HAP-1 (cell line): Measurements from ENCODE around the gene ANK2.
"Not testable (repeated sequence)": the region's sequence is repeated elsewhere in the genome, so short reads cannot be mapped to it uniquely, and the experiment has no call there.

Experiments
- DNase-seq, 2 experiments: peaks; one replicate each; pipeline ENCODE4 v3.0.0-alpha.2; 2016 to 2020; ENCODE audit warnings: low spot score in 2 of 2
- H3K27me3 ChIP-seq: fragments of 250-450 bp; sonication (Bioruptor Pico); 2 replicates; pipeline ENCODE4 v1.5.1; 2020; ENCODE audit warnings: low read depth, mild to moderate bottlenecking, moderate library complexity
- H3K36me3 ChIP-seq: fragments of 250-450 bp; sonication (Bioruptor Pico); replicated peaks from 2 replicates; pipeline ENCODE4 v1.5.1; 2020; ENCODE audit warnings: mild to moderate bottlenecking
- H3K4me1 ChIP-seq: fragments of 250-450 bp; sonication (Bioruptor Pico); 2 replicates; pipeline ENCODE4 v1.5.1; 2020; ENCODE audit warnings: mild to moderate bottlenecking
- H3K4me3 ChIP-seq: fragments of 250-450 bp; sonication (Bioruptor Pico); 2 replicates; pipeline ENCODE4 v1.5.1; 2020; ENCODE audit warnings: mild to moderate bottlenecking, moderate library complexity
- H3K9me3 ChIP-seq: fragments of 250-450 bp; sonication (Bioruptor Pico); 2 replicates; pipeline ENCODE4 v1.5.1; 2020; ENCODE audit warnings: mild to moderate bottlenecking, moderate library complexity
- in situ Hi-C: fragments of 300-500 bp; cut with MboI; formaldehyde crosslinking; loops from 3 replicates; pipeline ENCODE4 v1.14.3; 2020; ENCODE audit warnings: low sequenced_read_pairs, inconsistent platforms, mixed read lengths

The ANK2 gene

DNA sequence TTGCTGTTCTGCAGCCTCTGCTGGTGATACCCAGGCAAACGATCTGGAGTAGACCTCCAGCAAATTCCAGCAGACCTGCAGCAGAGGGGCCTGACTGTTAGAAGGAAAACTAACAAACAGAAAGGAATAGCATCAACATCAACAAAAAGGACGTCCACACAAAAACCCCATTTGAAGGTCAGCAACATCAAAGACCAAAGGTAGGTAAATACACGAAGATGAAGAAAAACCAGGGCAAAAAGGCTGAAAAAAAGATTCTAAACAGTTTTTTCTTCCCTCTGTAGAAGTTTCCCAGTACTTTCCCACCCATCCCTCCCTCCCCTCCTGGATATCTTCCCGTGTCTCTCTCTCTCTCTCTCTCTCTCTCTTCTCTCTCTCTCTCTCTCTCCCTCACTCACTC lies 136.8 kb downstream of the ANK2 start:
- H3K36me3 ChIP-seq, DNase-seq, H3K9me3 ChIP-seq, H3K4me1 ChIP-seq, H3K4me3 ChIP-seq, H3K27me3 ChIP-seq, in situ Hi-C loops: not testable (repeated sequence)

DNA sequence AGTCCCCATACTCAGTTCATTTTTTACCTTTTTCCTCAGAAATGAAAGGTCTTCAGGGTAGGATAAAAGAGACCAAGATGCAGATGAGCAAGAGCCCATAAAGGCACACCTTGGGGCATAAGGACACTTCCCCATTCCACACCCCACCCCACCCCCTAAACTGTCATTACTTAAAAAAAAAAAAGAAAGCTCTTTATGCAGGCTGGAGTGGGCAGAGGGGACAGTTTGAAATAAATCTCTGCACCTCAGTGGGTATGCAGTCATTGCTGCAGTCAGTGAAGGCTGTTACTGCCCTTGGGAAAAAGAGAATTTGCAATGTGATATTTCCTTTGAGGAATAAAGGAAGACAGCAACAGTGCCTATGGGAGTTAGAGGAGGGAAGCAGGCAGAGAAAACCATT lies 137.5 kb downstream of the ANK2 start:
- in situ Hi-C loops = no loop called here
- no peaks in the 10 kb centered on the region for H3K27me3 ChIP-seq
- peaks cover 6% of the 10 kb centered on the region for H3K4me1 ChIP-seq
- H3K36me3 ChIP-seq = no peaks in the 10 kb centered on the region
- no peak overlapping the region for H3K4me3 ChIP-seq
- no peak for DNase-seq
- H3K9me3 ChIP-seq = no peaks in the 10 kb centered on the region

DNA sequence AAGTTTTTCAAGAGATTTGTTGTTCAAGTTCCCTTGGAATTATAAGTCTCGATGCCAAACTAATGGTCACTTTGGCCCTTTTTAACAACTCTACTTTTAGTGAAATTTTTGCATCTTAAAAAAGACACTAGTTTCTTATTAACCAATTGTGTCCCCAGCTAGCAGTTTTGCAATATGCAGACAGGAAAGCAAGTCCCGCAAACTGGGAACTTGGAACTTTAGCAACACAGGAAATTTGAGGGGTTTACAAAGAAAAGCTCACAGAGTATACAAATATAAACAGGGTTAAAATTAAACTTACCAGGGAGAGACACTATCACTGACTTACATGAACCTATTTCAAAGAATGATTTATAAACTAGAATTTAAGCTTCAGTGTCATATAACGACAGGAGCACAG lies 137.9 kb downstream of the ANK2 start:
- in situ Hi-C loops = no loop called here
- Histone ChIP-seq H3K36me3 (no peaks in the 10 kb centered on the region), H3K27me3 (no peaks in the 10 kb centered on the region), H3K4me3 (no peak overlapping the region), H3K4me1 (peaks cover 6% of the 10 kb centered on the region), H3K9me3 (no peaks in the 10 kb centered on the region)
- no peak for DNase-seq

GRCh38 chr4:113189546-113189945 lies 140.1 kb downstream of the ANK2 start:
- in situ Hi-C loops = no loop called here
- no peak overlapping the region for H3K4me3 ChIP-seq
- H3K27me3 ChIP-seq = no peaks in the 10 kb centered on the region
- H3K4me1 ChIP-seq = peaks cover 6% of the 10 kb centered on the region
- no peaks in the 10 kb centered on the region for H3K9me3 ChIP-seq
- no peaks in the 10 kb centered on the region for H3K36me3 ChIP-seq
- no peak for DNase-seq

DNA sequence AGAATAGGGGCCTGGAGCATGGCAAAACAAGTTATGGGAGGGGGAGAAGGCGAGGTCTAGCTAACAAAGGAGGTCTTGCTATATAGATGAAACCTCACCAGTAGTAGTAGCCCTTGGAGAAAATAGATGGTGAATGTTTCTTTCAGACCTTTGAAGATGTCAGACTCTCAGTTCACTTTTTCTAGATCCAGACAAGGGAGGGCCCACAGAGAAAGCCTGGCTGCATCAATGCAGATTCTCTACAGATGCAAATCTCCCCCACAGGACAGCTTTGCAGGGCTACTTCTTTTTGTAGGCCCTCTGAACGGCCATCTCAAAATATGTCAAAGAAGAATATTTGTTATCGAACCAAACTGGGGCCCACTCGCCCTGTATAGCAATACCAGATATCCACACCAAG lies 159.7 kb downstream of the ANK2 start:
- Histone ChIP-seq H3K27me3 (no peaks in the 10 kb centered on the region), H3K9me3 (no peaks in the 10 kb centered on the region), H3K4me1 (no peaks in the 10 kb centered on the region), H3K36me3 (no peaks in the 10 kb centered on the region), H3K4me3 (no peak overlapping the region)
- in situ Hi-C loops = no loop called here
- DNase-seq = no peak

- Histone ChIP-seq H3K36me3 (no peaks in the 10 kb centered on the region), H3K9me3 (no peaks in the 10 kb centered on the region), H3K4me1 (no peaks in the 10 kb centered on the region), H3K4me3 (no peak overlapping the region), H3K27me3 (no peaks in the 10 kb centered on the region)
- DNase-seq = no peak
- in situ Hi-C loops = no loop called here
Observed at GRCh38 chr4:113209652-113210320, 160.3 kb downstream of the ANK2 start.

DNA sequence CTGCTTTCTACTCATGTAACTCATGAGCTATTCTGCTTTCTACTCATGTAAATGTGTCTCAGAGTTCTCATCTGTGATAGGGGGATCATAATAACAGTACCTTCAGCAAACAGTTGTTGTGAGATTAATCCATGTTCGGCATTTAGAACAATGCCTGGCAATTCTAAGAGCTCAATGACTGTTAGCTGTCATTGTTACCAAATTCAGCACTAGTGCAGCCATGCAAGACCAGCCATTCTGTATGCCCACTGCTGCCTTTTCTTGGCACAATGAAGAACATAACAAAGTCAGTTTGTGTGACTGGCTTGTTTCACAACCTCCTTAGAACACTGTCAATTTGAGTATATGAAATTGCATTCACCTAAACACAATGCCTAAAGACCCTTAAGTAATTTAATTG lies 163.2 kb downstream of the ANK2 start:
- peak; percentile 13 to 24 for DNase-seq
- no peaks in the 10 kb centered on the region for H3K36me3 ChIP-seq
- no peak overlapping the region for H3K4me3 ChIP-seq
- in situ Hi-C loops = no loop called here
- no peaks in the 10 kb centered on the region for H3K27me3 ChIP-seq
- H3K9me3 ChIP-seq = no peaks in the 10 kb centered on the region
- no peaks in the 10 kb centered on the region for H3K4me1 ChIP-seq

DNA sequence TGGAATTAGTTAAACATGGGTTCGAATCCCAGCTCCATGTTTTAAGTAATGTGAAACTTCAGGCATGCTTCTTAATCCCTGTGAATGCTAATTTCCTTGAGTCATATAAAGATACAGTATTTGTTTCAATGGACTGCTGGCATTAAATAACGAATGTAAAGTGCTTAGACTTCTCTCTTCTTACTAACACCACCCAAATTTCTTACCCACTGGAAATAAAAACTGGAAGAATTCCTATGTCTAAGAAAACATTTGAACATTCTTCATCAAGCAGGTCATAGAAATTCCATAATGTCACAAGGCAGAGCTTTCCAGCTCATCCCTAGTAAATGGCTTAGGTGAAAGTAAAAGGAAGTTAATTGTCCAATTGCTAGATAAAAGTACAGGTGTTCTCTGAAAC lies 172.5 kb downstream of the ANK2 start:
- Histone ChIP-seq H3K4me3 (no peak overlapping the region), H3K27me3 (no peaks in the 10 kb centered on the region)
- in situ Hi-C loops = no loop called here

DNA sequence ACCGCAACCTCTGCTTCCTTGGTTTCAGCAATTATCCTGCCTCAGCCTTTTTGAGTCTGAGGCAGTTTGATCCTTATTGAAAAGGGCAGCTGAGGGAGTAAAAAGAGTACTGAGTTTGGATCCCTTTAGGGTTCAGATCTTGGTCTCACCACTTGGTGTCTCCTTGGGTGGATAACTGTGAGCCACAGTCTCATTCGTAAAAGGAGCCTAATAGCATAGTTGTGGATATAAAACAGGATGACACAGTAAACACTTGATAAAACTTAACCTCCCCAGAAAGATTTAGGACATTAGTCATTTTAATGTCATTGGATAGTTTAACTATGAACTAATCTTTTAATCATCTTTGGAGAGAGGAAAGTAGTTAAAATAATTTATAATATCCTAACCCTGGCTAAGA lies 173.0 kb downstream of the ANK2 start:
- H3K9me3 ChIP-seq = no peaks in the 10 kb centered on the region
- no peaks in the 10 kb centered on the region for H3K36me3 ChIP-seq
- no peak overlapping the region for H3K4me3 ChIP-seq
- no peaks in the 10 kb centered on the region for H3K27me3 ChIP-seq
- in situ Hi-C loops = no loop called here
- DNase-seq = no peak
- H3K4me1 ChIP-seq = no peaks in the 10 kb centered on the region

More for the DNA sequence above, 172.5 kb downstream of the ANK2 start:
- no peaks in the 10 kb centered on the region for H3K4me1 ChIP-seq
- no peaks in the 10 kb centered on the region for H3K9me3 ChIP-seq
- DNase-seq = no peak
- no peaks in the 10 kb centered on the region for H3K36me3 ChIP-seq

DNA sequence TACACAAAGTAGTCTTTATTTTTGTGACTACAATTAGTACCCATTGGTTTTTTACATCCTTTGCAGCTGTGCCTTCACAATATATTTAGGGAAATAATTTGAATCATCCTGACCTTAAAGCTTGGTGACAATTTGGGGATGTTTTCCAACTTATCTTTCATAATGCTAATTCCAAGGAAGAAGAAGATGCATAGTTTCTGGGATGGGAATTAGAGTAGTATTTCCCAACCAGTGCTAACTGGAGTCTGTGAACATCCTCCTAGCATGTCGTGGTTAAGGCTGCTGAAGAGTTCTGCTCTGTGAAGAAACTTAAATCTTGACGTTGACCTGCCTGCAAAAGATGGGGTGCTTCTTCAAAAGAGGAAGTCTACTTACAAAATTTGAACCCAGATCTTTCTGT lies 173.5 kb downstream of the ANK2 start:
- Histone ChIP-seq H3K9me3 (no peaks in the 10 kb centered on the region), H3K4me3 (no peak overlapping the region), H3K4me1 (no peaks in the 10 kb centered on the region), H3K27me3 (no peaks in the 10 kb centered on the region), H3K36me3 (no peaks in the 10 kb centered on the region)
- in situ Hi-C loops = no loop called here
- no peak for DNase-seq

DNA sequence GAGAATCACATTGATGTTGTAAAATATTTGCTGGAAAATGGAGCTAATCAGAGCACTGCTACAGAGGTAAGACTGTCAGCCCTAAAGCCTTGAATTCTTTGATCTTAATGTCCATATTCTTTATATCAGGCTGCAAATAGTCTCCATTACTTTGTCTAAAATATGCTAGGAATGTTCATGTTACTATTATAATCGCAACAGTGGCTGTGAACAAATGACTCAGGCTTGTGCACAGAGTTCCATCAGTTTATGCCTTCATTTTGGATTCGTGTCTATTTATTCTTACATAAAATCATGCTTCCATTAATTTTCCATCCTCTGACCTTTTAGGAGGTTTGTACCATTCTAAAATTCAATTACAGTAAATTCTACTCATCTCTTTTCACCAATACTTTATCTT lies 182.7 kb downstream of the ANK2 start:
- no peak for DNase-seq
- in situ Hi-C loops = no loop called here
- H3K36me3 ChIP-seq = no peaks in the 10 kb centered on the region
- H3K27me3 ChIP-seq = no peaks in the 10 kb centered on the region
- no peaks in the 10 kb centered on the region for H3K4me1 ChIP-seq
- H3K9me3 ChIP-seq = no peaks in the 10 kb centered on the region
- no peak overlapping the region for H3K4me3 ChIP-seq

GRCh38 chr4:113236916-113237315 lies 187.5 kb downstream of the ANK2 start:
- H3K9me3 ChIP-seq = no peaks in the 10 kb centered on the region
- no peak for DNase-seq
- H3K27me3 ChIP-seq = no peaks in the 10 kb centered on the region
- in situ Hi-C loops = no loop called here
- no peak overlapping the region for H3K4me3 ChIP-seq
- H3K36me3 ChIP-seq = no peaks in the 10 kb centered on the region
- H3K4me1 ChIP-seq = no peaks in the 10 kb centered on the region

DNA sequence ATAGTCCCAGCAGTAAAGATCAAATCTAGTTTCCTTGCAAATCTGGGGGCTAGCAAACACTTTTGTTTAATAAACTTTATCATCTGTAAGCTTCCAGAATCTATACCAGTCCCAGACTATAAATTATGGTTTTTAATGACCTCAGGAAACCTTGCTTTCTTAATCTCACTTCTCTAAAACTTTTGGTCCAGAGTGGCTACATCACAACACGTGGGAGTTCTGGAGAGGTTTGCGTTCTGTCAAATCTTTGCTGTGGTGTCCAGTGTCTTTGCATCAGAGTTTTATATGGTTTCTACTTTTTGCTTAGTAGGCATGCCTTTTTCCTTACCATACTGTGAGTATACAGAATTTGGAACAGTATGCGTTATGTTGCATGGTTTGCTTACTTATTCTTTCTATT lies 193.9 kb downstream of the ANK2 start:
- Histone ChIP-seq H3K27me3 (no peaks in the 10 kb centered on the region), H3K9me3 (no peaks in the 10 kb centered on the region), H3K4me1 (no peaks in the 10 kb centered on the region), H3K36me3 (no peaks in the 10 kb centered on the region), H3K4me3 (no peak overlapping the region)
- DNase-seq = no peak
- in situ Hi-C loops = no loop called here

DNA sequence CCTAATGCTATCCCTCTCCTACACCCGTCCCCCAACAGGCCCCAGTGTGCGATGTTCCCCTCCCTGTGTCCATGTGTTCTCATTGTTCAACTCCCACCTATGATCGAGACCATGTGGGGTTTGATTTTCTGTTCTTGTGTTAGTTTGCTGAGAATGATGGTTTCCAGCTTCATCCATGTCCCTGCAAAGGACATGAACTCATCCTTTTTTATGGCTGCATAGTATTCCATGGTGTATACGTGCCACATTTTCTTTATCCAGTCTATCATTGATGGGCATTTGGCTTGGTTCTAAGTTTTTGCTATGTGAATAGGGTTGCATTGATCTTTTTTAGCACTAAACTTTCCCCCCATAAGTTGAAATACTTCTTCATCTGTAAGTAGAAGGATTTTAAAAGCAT lies 195.3 kb downstream of the ANK2 start:
- H3K36me3 ChIP-seq, H3K9me3 ChIP-seq, DNase-seq, H3K4me3 ChIP-seq, H3K4me1 ChIP-seq, H3K27me3 ChIP-seq, in situ Hi-C loops: not testable (repeated sequence)

DNA sequence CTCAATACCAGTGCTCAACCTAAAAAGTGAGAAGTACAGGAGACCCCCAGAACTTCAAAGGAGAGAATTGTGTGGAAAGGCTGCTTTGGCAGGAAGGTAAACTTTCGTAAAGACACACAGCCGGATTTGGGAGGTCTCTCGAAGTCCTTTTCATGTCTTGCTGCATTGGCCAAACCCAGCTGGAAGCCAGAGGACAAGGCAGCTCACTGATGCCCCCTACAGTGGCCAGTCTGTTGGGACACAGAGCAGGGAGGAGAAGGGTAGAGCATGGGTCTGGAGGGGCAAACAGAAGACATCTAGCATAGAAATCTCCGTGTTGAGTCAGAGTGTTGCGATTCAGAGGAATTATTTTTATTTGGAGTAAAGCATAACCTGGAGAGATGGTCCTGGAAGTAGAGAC lies 198.9 kb downstream of the ANK2 start:
- no peaks in the 10 kb centered on the region for H3K27me3 ChIP-seq
- in situ Hi-C loops = no loop called here
- H3K9me3 ChIP-seq = no peaks in the 10 kb centered on the region
- peak in 1 of 2 experiments; percentile 45 for DNase-seq
- no peaks in the 10 kb centered on the region for H3K36me3 ChIP-seq
- no peak overlapping the region for H3K4me3 ChIP-seq
- H3K4me1 ChIP-seq = no peaks in the 10 kb centered on the region
